SHP77 treated with DMSO at 0.1 percent for 48 hours (cell line): ENCODE measurements around the gene PSMD10.

Experiments
- DNase-seq: peaks from one replicate; lab custom pipeline; 2025; lab: John Stamatoyannopoulos, UW

Gene PSMD10

GRCh38 chrX:108071578-108071977 lies 19.8 kb downstream of the PSMD10 start:
- DNase-seq: no peak

DNA sequence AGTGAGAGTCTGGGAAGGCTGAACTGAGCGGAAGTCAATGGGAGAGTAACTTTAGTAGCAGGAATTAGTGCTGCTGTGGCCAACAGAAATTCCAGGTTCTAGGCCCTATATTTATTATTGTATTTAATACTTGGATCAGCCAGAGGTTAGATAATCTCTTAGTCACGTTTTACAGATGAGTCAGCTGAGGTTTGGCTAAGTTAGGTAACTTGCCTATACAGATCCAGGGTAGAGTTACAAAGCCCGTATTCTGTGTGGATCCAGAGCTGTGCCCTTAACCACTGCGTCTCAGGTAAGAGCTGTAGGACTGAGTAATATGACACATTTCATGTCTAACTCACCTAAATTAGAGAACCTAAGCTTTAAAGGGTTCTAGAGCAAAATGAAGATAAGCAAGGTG lies 20.5 kb downstream of the PSMD10 start:
- no peak for DNase-seq

DNA sequence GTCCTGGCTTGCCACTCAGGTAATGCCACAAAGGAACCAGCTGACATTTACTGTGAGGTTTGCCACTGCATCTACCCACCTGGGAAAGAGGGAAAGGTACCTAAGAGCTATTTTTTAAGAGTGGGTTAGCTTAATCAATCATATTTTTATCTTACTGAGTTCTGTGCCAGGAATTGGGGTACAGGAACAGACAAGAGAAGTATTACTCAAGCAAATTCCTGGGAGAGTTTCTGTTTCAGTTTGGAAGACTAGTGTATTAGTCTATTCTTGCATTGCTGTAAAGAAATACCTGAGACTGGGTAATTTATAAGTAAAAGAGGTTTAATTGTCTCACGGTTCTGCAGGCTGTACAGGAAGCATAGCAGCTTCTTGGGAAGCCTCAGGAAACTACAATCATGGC lies 23.2 kb downstream of the PSMD10 start:
- no peak for DNase-seq

GRCh38 chrX:108064613-108065012 lies 26.7 kb downstream of the PSMD10 start:
- DNase-seq: no peak

DNA sequence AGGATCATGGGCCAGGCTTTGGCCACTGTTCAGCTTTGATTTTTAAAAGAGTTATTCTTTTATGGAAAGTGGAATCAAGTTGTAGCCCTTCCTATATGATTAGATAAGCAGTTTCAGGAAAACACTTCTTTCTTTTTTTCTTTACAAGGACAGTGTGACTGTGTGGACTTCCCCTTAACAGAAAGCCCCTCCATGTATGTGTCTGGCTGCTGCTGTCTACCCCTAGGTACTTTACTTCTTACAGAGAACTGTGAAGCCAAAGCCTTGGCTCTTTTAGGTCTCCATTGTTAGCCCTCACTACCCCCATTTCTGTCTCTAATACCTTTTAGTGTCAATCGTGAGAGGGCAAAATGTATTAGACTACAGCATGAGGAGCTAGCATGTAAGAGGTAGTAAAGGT lies 27.3 kb downstream of the PSMD10 start:
- DNase-seq: no peak

DNA sequence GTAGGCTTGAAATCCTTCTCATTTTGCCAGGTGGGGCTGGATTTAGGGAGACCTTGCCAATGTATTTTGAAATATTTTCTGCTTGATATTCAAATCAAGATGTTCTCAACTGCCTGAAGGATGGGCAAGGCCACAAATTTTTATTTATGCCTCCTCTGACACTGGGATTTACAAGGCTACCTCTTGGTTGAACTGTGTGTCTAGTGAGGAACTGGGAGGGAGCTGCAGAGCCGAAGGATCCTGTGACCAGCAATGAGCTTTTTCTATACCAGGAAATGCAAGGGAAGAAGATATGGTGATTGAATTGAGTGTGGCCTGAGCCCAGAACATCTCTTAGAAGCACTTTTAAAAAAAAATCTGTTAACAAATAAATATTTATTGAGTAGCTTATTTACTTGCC lies 31.5 kb downstream of the PSMD10 start:
- no peak for DNase-seq

DNA sequence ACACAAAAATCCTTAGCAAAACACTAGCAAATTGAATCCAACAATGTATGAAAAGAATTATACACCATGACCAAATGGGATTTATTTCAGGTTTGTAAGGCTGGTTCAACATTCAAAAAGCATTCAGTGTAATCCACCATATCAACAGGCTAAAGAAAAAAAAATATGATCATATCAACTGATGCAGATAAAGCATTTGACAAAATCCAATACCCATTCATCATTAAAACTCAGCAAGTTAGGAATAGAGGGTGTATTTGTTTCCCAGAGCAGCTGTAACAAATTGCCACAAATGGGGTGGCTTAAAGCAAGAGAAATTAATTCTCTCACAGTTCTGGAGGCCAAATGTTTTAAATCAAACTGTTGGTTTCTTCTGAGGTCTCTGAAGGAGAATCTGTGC lies 35.8 kb downstream of the PSMD10 start:
- no peak for DNase-seq

DNA sequence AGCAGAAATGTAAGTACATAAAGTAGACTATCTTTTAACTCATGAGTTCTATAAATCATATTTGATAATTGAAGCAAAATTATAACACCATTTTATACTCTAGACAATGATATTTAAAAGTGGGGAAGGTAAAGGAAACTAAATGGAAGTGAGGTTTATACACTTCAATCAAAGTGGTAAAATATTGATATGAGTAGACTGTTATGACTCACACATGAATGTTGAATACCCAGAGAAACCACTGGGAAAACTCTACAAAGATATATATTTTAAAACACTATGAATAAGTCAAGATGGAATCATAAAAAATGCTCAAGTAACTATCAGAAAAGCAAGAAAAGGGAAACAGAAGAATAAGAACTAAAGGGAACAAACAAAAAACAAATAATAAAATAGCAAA lies 38.1 kb downstream of the PSMD10 start:
- DNase-seq: no peak

DNA sequence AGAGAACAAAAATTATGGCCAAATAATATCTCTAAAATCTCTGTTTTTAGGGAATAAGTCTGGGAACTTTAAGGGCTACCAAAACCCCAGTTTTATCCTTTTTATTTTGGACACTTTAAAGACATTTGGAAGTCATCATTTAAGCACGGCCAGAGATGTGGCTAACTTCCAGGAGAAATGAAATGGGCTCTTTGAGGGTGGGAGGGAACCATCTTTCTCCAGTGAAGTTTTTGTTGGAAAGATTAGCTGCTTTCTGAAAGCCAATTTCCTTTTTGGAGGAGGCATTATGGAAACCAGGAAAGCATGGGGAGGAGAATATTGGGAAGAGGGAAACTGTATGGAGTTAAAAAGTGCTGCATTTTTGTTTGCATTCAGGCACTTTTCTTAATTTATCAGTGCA lies 41.7 kb downstream of the PSMD10 start:
- DNase-seq: no peak

DNA sequence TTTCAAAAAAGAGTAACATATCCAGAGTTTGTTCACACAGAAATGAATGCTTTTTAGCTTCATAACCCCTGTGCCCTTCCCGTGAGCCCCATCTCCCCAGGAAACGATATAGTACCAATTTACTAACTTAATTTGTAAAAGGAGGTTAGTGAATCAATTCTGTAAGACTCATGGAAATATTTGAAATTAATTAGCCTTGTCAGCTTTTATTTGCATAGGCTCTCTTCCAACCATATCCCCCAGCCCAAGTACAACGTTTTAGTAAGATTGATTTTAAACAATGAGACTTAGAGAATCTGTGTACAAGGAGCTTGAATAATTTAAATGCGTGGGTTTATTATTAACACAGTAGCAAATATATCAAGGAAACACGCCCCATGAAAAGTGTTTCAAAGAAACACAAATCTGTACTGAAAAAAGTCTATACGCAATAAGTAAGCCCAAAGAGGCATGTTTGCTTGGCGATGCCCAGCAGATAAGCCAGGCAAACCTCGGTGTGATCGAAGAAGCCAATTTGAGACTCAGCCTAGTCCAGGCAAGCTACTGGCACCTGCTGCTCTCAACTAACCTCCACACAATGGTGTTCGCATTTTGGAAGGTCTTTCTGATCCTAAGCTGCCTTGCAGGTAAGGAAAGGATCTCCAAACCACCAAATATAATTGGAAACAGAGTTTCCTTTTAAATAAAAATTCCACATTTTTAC lies 46.6 kb downstream of the PSMD10 start, which contains the start of gene VSIG1:
TSS of gene VSIG1 (plus strand) at position 512 of the 703 bp plus-strand sequence. CDS start at position 578, 66 bp downstream.
- no peak for DNase-seq

- no peak for DNase-seq
Observed at GRCh38 chrX:108036298-108036973, 54.9 kb downstream of the PSMD10 start.

DNA sequence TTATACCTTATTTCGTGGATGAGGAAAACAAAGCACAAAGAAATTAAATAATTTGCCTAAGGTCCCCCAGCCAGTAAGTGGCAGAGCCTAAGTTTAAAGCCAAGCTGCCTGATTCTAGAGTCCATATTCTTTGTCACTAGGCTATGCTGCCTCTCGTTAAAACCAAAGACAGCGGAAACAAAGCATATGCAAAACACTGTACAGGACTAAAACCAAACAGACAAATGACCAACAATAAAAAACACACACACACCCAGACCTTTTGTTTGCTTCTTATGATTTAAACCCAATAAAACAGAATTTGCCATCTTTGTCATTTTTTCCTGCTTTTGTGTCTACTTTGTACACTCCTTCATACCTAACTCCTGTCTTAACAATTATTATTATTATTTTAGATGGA lies 56.6 kb downstream of the PSMD10 start:
- no peak for DNase-seq
